ENCODE measurements around the gene NRIP1.

DNA sequence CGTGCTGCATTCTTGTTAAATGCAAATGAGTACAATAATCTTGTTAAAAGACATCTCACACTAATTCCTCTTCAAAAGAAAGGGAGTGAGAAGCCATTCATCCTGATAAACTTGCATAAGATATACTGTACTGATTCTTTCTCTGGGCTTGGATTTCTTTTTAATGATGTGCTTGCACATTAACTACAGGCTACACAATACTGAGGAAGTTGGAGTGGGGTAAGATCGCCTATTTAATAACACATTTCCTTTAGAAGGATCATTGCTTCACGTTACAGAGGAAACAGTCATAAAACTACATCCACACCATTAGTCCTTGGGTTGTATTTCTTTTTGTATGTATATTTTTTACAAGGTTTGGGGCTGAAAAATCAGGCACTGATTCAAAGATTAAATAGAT lies 36.6 kb downstream of the NRIP1 start:
- TF ChIP-seq CTCF (IDR thresholded peaks at IDR 0.05) (no peak), EP300 (IDR thresholded peaks at IDR 0.05) (no peak), POLR2AphosphoS5 (IDR thresholded peaks at IDR 0.05) (no peak), POLR2A (IDR thresholded peaks at IDR 0.05) (no peak)

Data from gastroesophageal sphincter (tissue), 3 donors.